H9 (cell line): Measurements from ENCODE around the gene TRIM17. TPM values are rescaled to one million over a fixed set of nuclear protein-coding genes. Genes with fewer than 3 reads are reported as not detected.

Source experiments
- DNase-seq: peaks from one replicate; pipeline ENCODE4 v3.0.0-alpha.2; 2017
- H2AFZ ChIP-seq: one replicate; pipeline ENCODE4 v1.6.1; 2013; ENCODE audit warnings: mild to moderate bottlenecking, low read length, control low read depth, moderate library complexity
- H2AK5ac ChIP-seq: 2 replicates; pipeline ENCODE4 v1.6.1; 2013; ENCODE audit warnings: low read length, control low read depth, mixed read lengths; ENCODE audit not compliant: insufficient read length
- H2BK120ac ChIP-seq: one replicate; pipeline ENCODE4 v1.6.1; 2013; ENCODE audit warnings: low read depth, mild to moderate bottlenecking, low read length, control low read depth, inconsistent platforms; ENCODE audit not compliant: poor library complexity, severe bottlenecking
- H2BK12ac ChIP-seq: 2 replicates; pipeline ENCODE4 v1.6.1; 2013; ENCODE audit warnings: low read length, control low read depth, mixed read lengths, low read depth; ENCODE audit not compliant: insufficient read length
- H2BK15ac ChIP-seq: 2 replicates; pipeline ENCODE4 v1.6.1; 2013; ENCODE audit warnings: low read depth, low read length, control low read depth
- H2BK20ac ChIP-seq: one replicate; pipeline ENCODE4 v1.6.1; 2013; ENCODE audit warnings: low read depth, mild to moderate bottlenecking, low read length, control low read depth, inconsistent platforms; ENCODE audit not compliant: poor library complexity, severe bottlenecking
- H2BK5ac ChIP-seq: 2 replicates; pipeline ENCODE4 v1.6.1; 2013; ENCODE audit warnings: low read length, control low read depth, mixed read lengths; ENCODE audit not compliant: insufficient read length
- H3K14ac ChIP-seq: 2 replicates; pipeline ENCODE4 v1.6.1; 2013; ENCODE audit warnings: low read length, control low read depth; ENCODE audit not compliant: insufficient read depth
- H3K18ac ChIP-seq: 2 replicates; pipeline ENCODE4 v1.6.1; 2013; ENCODE audit warnings: low read depth, mild to moderate bottlenecking, mixed read lengths, low read length, control low read depth; ENCODE audit not compliant: insufficient read length
- H3K23ac ChIP-seq: 2 replicates; pipeline ENCODE4 v1.6.1; 2013; ENCODE audit warnings: low read length, control low read depth, mixed read lengths, low read depth; ENCODE audit not compliant: insufficient read length
- H3K23me2 ChIP-seq: 2 replicates; pipeline ENCODE4 v1.6.1; 2013; ENCODE audit warnings: low read depth, mild to moderate bottlenecking, mixed read lengths, low read length, control low read depth; ENCODE audit not compliant: insufficient read length, poor library complexity, severe bottlenecking
- H3K27ac ChIP-seq: 2 replicates; pipeline ENCODE4 v1.5.1; 2013; ENCODE audit warnings: low read length, control low read depth, mixed read lengths, low read depth; ENCODE audit not compliant: insufficient read length
- H3K27me3 ChIP-seq: 2 replicates; pipeline ENCODE4 v1.6.1; 2013; ENCODE audit warnings: low read length, control low read depth, inconsistent platforms; ENCODE audit not compliant: insufficient read depth
- H3K4ac ChIP-seq: 2 replicates; pipeline ENCODE4 v1.6.1; 2013; ENCODE audit warnings: low read depth, mild to moderate bottlenecking, control low read depth, inconsistent platforms, low read length, moderate library complexity
- H3K4me1 ChIP-seq: 2 replicates; pipeline ENCODE4 v1.6.1; 2013; ENCODE audit warnings: low read length, control low read depth, inconsistent platforms; ENCODE audit not compliant: insufficient read depth
- H3K4me2 ChIP-seq: 2 replicates; pipeline ENCODE4 v1.6.1; 2013; ENCODE audit warnings: low read length, control low read depth, mixed read lengths; ENCODE audit not compliant: insufficient read length, insufficient read depth
- H3K56ac ChIP-seq: 2 replicates; pipeline ENCODE4 v1.6.1; 2013; ENCODE audit warnings: low read depth, mild to moderate bottlenecking, mixed read lengths, low read length, control low read depth; ENCODE audit not compliant: insufficient read length
- H3K79me1 ChIP-seq: 2 replicates; pipeline ENCODE4 v1.6.1; 2013; ENCODE audit warnings: low read depth, mild to moderate bottlenecking, moderate library complexity, low read length, control low read depth, inconsistent platforms; ENCODE audit not compliant: insufficient read depth, poor library complexity, severe bottlenecking
- H3K79me2 ChIP-seq: 2 replicates; pipeline ENCODE4 v1.6.1; 2013; ENCODE audit warnings: low read length, control low read depth, inconsistent platforms; ENCODE audit not compliant: insufficient read depth
- H3K9ac ChIP-seq: 2 replicates; pipeline ENCODE4 v1.6.1; 2013; ENCODE audit warnings: low read length, control low read depth, mixed read lengths; ENCODE audit not compliant: insufficient read length; ENCODE audit errors: extremely low read depth
- H3K9me3 ChIP-seq: one replicate; pipeline ENCODE4 v1.6.1; 2013; ENCODE audit warnings: low read depth, low read length, inconsistent platforms; ENCODE audit not compliant: control insufficient read depth
- H3T11ph ChIP-seq: one replicate; pipeline ENCODE4 v1.6.1; 2013; ENCODE audit warnings: mild to moderate bottlenecking, low read length, control low read depth, inconsistent platforms
- H4K20me1 ChIP-seq: one replicate; pipeline ENCODE4 v1.6.1; 2013; ENCODE audit not compliant: control insufficient read depth, insufficient read length, insufficient read depth
- H4K5ac ChIP-seq: 2 replicates; pipeline ENCODE4 v1.6.1; 2013; ENCODE audit warnings: low read depth, mild to moderate bottlenecking, mixed read lengths, low read length, control low read depth; ENCODE audit not compliant: insufficient read length
- H4K8ac ChIP-seq: replicated peaks from 2 replicates; pipeline ENCODE4 v1.6.1; 2013; ENCODE audit warnings: low read length, control low read depth, mixed read lengths, low read depth; ENCODE audit not compliant: insufficient read length
- H4K91ac ChIP-seq: 2 replicates; pipeline ENCODE4 v1.6.1; 2013; ENCODE audit warnings: low read depth, mild to moderate bottlenecking, moderate library complexity, mixed read lengths, low read length, control low read depth; ENCODE audit not compliant: insufficient read length
- H3K27ac Mint-ChIP-seq, 3 experiments: 2 replicates in 2 of 3; 3 replicates in 1 of 3; pipeline ENCODE4 v1.8.0; 2020 to 2021; ENCODE audit warnings: mixed read lengths in 3 of 3, mild to moderate bottlenecking in 1 of 3, moderate library complexity in 1 of 3
- H3K27me3 Mint-ChIP-seq: 2 replicates; pipeline ENCODE4 v1.8.0; 2021; ENCODE audit warnings: low read depth, mild to moderate bottlenecking, moderate library complexity, mixed read lengths
- H3K36me3 Mint-ChIP-seq, 3 experiments: 2 replicates in 2 of 3; 3 replicates in 1 of 3; pipeline ENCODE4 v1.8.0; 2020 to 2021; ENCODE audit warnings: low read depth in 3 of 3, mixed read lengths in 3 of 3; ENCODE audit not compliant: insufficient read depth in 1 of 3
- H3K4me1 Mint-ChIP-seq, 2 experiments: 2 replicates each; pipeline ENCODE4 v1.8.0; 2020; ENCODE audit warnings: mixed read lengths in 2 of 2
- H3K4me3 Mint-ChIP-seq, 2 experiments: 2 replicates in 1 of 2; 3 replicates in 1 of 2; pipeline ENCODE4 v1.8.0; 2020 to 2021; ENCODE audit warnings: mild to moderate bottlenecking in 2 of 2, mixed read lengths in 2 of 2, moderate library complexity in 1 of 2
- H3K9me3 Mint-ChIP-seq, 2 experiments: 2 replicates in 1 of 2; 3 replicates in 1 of 2; pipeline ENCODE4 v1.8.0; 2020; ENCODE audit warnings: mild to moderate bottlenecking in 2 of 2, mixed read lengths in 2 of 2, moderate library complexity in 1 of 2
- CTCF ChIP-seq: fragments of 200-600 bp; sonication (generic); conservative IDR thresholded peaks from 3 replicates; pipeline ENCODE4 v1.8.0; 2021; ENCODE audit warnings: antibody characterized with exemption, mild to moderate bottlenecking
- WGBS: extraction: QIAGEN DNeasy Blood & Tissue Kit; methylation state at CpG from one replicate; pipeline ENCODE4 v1.1.7; 2013; ENCODE audit warnings: missing lambda C conversion rate, low lambda C conversion rate, mixed read lengths; ENCODE audit not compliant: insufficient read length; ENCODE audit errors: extremely low coverage; 5-methylcytosine and 5-hydroxymethylcytosine counted together
- total RNA-seq: library from RNA; stranded (reverse); gene quantifications from 2 replicates; pipeline ENCODE4 v1.2.1, GENCODE V29; 2021

Gene TRIM17
- total RNA-seq, 1 experiment from 2014 or later: 2.8 TPM

- Histone ChIP-seq H2BK12ac (no peak overlapping the region), H2BK15ac (no peak overlapping the region), H3T11ph (no peak overlapping the region), H3K4ac (no peak overlapping the region), H3K56ac (no peak overlapping the region), H4K20me1 (peaks cover 4% of the 10 kb centered on the region), H2BK120ac (no peak overlapping the region), H4K5ac (no peak overlapping the region), H3K4me1 (no peaks in the 10 kb centered on the region), H3K27me3 (no peaks in the 10 kb centered on the region), H3K9ac (no peak overlapping the region), H2BK5ac (no peak overlapping the region), H2AFZ (no peak overlapping the region), H3K18ac (no peak overlapping the region), H3K79me1 (no peaks in the 10 kb centered on the region), H3K4me2 (no peak overlapping the region), H3K27ac (no peak overlapping the region), H3K9me3 (no peaks in the 10 kb centered on the region), H3K23ac (no peak overlapping the region), H2AK5ac (no peak overlapping the region), H4K8ac (no peak overlapping the region), H3K79me2 (no peaks in the 10 kb centered on the region), H4K91ac (no peak overlapping the region), H3K23me2 (no peaks in the 10 kb centered on the region), H3K14ac (no peak overlapping the region; the same call in 1 of the 2 replicates), H2BK20ac (no peak overlapping the region)
- peaks cover 0 to 8% of the 10 kb centered on the region in 2 experiments; a peak in 1 of 4 replicates for H3K4me1 Mint-ChIP-seq
- no peak overlapping the region for H3K27ac Mint-ChIP-seq
- peaks cover 5% of the 10 kb centered on the region for H3K27me3 Mint-ChIP-seq
- H3K9me3 Mint-ChIP-seq: no peaks in the 10 kb centered on the region
- no peak for DNase-seq
- TF ChIP-seq CTCF: no peak
- no peak overlapping the region for H3K4me3 Mint-ChIP-seq
- no CpG with 5 or more reads among the region's 4 CpGs for WGBS
- peaks cover 0 to 2% (median 1%) of the 10 kb centered on the region in 3 experiments; a peak in 3 of 7 replicates for H3K36me3 Mint-ChIP-seq
Measured at GRCh38 chr1:228362884-228363450, 53.7 kb downstream of the TRIM17 start.
